WTC11 (cell line): Measurements from ENCODE around the gene TMEM63B. TPM values are rescaled to one million over a fixed set of nuclear protein-coding genes. Genes with fewer than 3 reads are reported as not detected.
"Not testable (repeated sequence)": the region's sequence is repeated elsewhere in the genome, so short reads cannot be mapped to it uniquely, and the experiment has no call there.

Experiments used
- ATAC-seq: fragments of 200-7000 bp; cut with Tn5 transposase; 2 replicates; pipeline ENCODE4 v1.10.0; 2021; ENCODE audit warnings: mild to moderate bottlenecking, moderate library complexity
- CTCF ChIA-PET: fragments of 300-600 bp; sonication (Branson Sonifier 250); formaldehyde crosslinking; loops from one replicate; lab custom pipeline; 2021; ENCODE audit warnings: antibody characterized with exemption; lab: Charles Lee
- POLR2A ChIA-PET: fragments of 350-600 bp; sonication (Branson Sonifier 250); formaldehyde crosslinking; loops from one replicate; lab custom pipeline; 2021; ENCODE audit warnings: antibody characterized with exemption; lab: Charles Lee
- DNase-seq: peaks from one replicate; pipeline ENCODE4 v3.0.0; 2021; ENCODE audit warnings: low spot score
- H3K27ac Mint-ChIP-seq: 2 replicates; pipeline ENCODE4 v1.8.0; 2021; ENCODE audit warnings: mixed read lengths
- H3K27me3 Mint-ChIP-seq: 2 replicates; pipeline ENCODE4 v1.8.0; 2021; ENCODE audit warnings: low read depth, mild to moderate bottlenecking, moderate library complexity, mixed read lengths
- H3K36me3 Mint-ChIP-seq: 2 replicates; pipeline ENCODE4 v1.8.0; 2021; ENCODE audit warnings: mixed read lengths
- H3K4me1 Mint-ChIP-seq: 2 replicates; pipeline ENCODE4 v1.8.0; 2022; ENCODE audit warnings: mixed read lengths
- H3K4me3 Mint-ChIP-seq: 2 replicates; pipeline ENCODE4 v1.8.0; 2021; ENCODE audit warnings: mild to moderate bottlenecking, moderate library complexity, mixed read lengths
- H3K9me3 Mint-ChIP-seq: 2 replicates; pipeline ENCODE4 v1.8.0; 2021; ENCODE audit warnings: mixed read lengths
- CREM ChIP-seq: sonication (generic); formaldehyde crosslinking; IDR thresholded peaks from 2 replicates; pipeline ENCODE4 v1.8.1; 2022; ENCODE audit warnings: mild to moderate bottlenecking, missing genetic modification reagents, moderate library complexity
- FOXK1 ChIP-seq: sonication (generic); formaldehyde crosslinking; IDR thresholded peaks from 2 replicates; pipeline ENCODE4 v1.8.0; 2022; ENCODE audit warnings: mild to moderate bottlenecking, moderate library complexity, missing genetic modification reagents
- FOXP1 ChIP-seq: sonication (generic); formaldehyde crosslinking; IDR thresholded peaks from 2 replicates; pipeline ENCODE4 v1.8.0; 2022; ENCODE audit warnings: missing genetic modification reagents, mild to moderate bottlenecking, moderate library complexity, borderline replicate concordance
- GABPB1 ChIP-seq: sonication (generic); formaldehyde crosslinking; IDR thresholded peaks from 2 replicates; pipeline ENCODE4 v1.8.1; 2023; ENCODE audit warnings: mild to moderate bottlenecking, missing genetic modification reagents
- NFATC4 ChIP-seq: fragments of 250-450 bp; sonication (Bioruptor Pico); IDR thresholded peaks from 2 replicates; pipeline ENCODE4 v1.9.0; 2021; ENCODE audit warnings: mild to moderate bottlenecking
- NFE2L1 ChIP-seq: sonication (generic); formaldehyde crosslinking; IDR thresholded peaks from 2 replicates; pipeline ENCODE4 v1.8.1; 2023; ENCODE audit warnings: missing genetic modification reagents
- NFYB ChIP-seq: sonication (generic); formaldehyde crosslinking; conservative IDR thresholded peaks from 2 replicates; pipeline ENCODE4 v1.8.0; 2022; ENCODE audit warnings: low read depth, missing genetic modification reagents
- RORB ChIP-seq: fragments of 250-450 bp; sonication (Bioruptor Pico); IDR thresholded peaks from 2 replicates; pipeline ENCODE4 v1.9.0; 2021; ENCODE audit warnings: mild to moderate bottlenecking
- TCF7 ChIP-seq: sonication (generic); formaldehyde crosslinking; IDR thresholded peaks from 2 replicates; pipeline ENCODE4 v1.8.0; 2022; ENCODE audit warnings: mild to moderate bottlenecking, low read depth, missing genetic modification reagents, moderate library complexity
- TEAD1 ChIP-seq: sonication (generic); formaldehyde crosslinking; IDR thresholded peaks from 2 replicates; pipeline ENCODE4 v1.8.0; 2022; ENCODE audit warnings: mild to moderate bottlenecking, missing genetic modification reagents
- ZBTB21 ChIP-seq: sonication (generic); formaldehyde crosslinking; IDR thresholded peaks from 2 replicates; pipeline ENCODE4 v1.8.1; 2023; ENCODE audit warnings: mild to moderate bottlenecking, missing genetic modification reagents, borderline replicate concordance
- ZNF671 ChIP-seq: fragments of 250-450 bp; sonication (Bioruptor Pico); IDR thresholded peaks from 2 replicates; pipeline ENCODE4 v1.8.0; 2021; ENCODE audit warnings: mild to moderate bottlenecking
- total RNA-seq: library from RNA; stranded (reverse); gene quantifications from 3 replicates; pipeline ENCODE4 v1.2.3, GENCODE V29; 2021
- TF ChIP-seq, protein P1 (sequence below): sonication (generic); formaldehyde crosslinking; IDR thresholded peaks from 2 replicates; pipeline ENCODE4 v1.8.0; 2022; ENCODE audit warnings: mild to moderate bottlenecking, missing genetic modification reagents
- TF ChIP-seq, protein P2 (sequence below): sonication (generic); formaldehyde crosslinking; IDR thresholded peaks from 2 replicates; pipeline ENCODE4 v1.8.1; 2022; ENCODE audit warnings: missing genetic modification reagents, borderline replicate concordance
- TF ChIP-seq, protein P3 (sequence below): sonication (generic); formaldehyde crosslinking; IDR thresholded peaks from 2 replicates; pipeline ENCODE4 v1.8.0; 2022; ENCODE audit warnings: missing genetic modification reagents
- TF ChIP-seq, protein P4 (sequence below): sonication (generic); formaldehyde crosslinking; IDR thresholded peaks from 2 replicates; pipeline ENCODE4 v1.8.1; 2023; ENCODE audit warnings: mild to moderate bottlenecking, missing genetic modification reagents, moderate library complexity

The TMEM63B gene
- total RNA-seq, 1 experiment from 2014 or later, result 72.8 TPM

DNA sequence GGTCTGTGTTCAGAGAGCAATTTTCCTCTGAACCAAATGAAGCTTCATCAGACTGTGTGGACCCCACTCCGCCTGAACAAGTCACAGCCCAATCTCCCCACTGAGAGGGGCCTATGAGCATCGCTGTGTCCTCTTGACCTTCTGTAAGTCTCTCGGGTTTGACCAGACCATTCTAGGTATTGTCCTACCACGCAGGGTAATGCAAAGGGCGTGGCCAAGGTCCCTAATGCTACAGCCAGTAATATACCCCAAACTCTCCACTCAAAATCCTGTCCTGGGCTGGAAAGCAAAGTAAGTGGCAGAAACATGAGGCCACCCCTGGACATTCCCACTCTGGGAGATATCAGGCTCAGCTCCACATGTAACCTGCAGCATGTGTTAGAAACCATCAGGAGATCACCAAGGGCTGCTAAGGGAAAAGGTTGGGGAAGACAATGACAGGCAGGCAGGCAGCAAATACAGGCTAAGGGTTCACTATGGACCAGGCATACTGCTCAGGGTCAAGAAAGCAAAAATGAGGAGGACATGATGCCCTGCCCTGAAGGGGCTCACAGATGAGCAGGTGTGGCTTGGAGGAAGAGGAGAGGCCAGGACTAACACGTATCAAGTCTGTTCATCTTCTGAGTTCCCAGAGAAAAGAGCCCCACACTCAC lies 33.5 kb upstream of the TMEM63B start:
- ATAC-seq (no peak), DNase-seq (no peak)
- H3K9me3 Mint-ChIP-seq, result no peaks in the 10 kb centered on the region
- H3K4me3 Mint-ChIP-seq, result no peak overlapping the region
- no peaks in the 10 kb centered on the region for H3K4me1 Mint-ChIP-seq
- no peaks in the 10 kb centered on the region for H3K27me3 Mint-ChIP-seq
- TF ChIP-seq NFE2L1 (no peak), ZBTB21 (CRISPR knock-in tag) (no peak), NFATC4 (CRISPR knock-in tag) (no peak), RORB (CRISPR knock-in tag) (no peak), FOXK1 (CRISPR knock-in tag) (no peak), TEAD1 (CRISPR knock-in tag) (no peak), FOXP1 (no peak)
- TF ChIP-seq, protein P1, sequence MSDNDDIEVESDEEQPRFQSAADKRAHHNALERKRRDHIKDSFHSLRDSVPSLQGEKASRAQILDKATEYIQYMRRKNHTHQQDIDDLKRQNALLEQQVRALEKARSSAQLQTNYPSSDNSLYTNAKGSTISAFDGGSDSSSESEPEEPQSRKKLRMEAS (CRISPR knock-in tag), result no peak
- TF ChIP-seq, protein P2, sequence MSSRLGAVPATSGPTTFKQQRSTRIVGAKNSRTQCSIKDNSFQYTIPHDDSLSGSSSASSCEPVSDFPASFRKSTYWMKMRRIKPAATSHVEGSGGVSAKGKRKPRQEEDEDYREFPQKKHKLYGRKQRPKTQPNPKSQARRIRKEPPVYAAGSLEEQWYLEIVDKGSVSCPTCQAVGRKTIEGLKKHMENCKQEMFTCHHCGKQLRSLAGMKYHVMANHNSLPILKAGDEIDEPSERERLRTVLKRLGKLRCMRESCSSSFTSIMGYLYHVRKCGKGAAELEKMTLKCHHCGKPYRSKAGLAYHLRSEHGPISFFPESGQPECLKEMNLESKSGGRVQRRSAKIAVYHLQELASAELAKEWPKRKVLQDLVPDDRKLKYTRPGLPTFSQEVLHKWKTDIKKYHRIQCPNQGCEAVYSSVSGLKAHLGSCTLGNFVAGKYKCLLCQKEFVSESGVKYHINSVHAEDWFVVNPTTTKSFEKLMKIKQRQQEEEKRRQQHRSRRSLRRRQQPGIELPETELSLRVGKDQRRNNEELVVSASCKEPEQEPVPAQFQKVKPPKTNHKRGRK, result no peak
- TF ChIP-seq, protein P3, sequence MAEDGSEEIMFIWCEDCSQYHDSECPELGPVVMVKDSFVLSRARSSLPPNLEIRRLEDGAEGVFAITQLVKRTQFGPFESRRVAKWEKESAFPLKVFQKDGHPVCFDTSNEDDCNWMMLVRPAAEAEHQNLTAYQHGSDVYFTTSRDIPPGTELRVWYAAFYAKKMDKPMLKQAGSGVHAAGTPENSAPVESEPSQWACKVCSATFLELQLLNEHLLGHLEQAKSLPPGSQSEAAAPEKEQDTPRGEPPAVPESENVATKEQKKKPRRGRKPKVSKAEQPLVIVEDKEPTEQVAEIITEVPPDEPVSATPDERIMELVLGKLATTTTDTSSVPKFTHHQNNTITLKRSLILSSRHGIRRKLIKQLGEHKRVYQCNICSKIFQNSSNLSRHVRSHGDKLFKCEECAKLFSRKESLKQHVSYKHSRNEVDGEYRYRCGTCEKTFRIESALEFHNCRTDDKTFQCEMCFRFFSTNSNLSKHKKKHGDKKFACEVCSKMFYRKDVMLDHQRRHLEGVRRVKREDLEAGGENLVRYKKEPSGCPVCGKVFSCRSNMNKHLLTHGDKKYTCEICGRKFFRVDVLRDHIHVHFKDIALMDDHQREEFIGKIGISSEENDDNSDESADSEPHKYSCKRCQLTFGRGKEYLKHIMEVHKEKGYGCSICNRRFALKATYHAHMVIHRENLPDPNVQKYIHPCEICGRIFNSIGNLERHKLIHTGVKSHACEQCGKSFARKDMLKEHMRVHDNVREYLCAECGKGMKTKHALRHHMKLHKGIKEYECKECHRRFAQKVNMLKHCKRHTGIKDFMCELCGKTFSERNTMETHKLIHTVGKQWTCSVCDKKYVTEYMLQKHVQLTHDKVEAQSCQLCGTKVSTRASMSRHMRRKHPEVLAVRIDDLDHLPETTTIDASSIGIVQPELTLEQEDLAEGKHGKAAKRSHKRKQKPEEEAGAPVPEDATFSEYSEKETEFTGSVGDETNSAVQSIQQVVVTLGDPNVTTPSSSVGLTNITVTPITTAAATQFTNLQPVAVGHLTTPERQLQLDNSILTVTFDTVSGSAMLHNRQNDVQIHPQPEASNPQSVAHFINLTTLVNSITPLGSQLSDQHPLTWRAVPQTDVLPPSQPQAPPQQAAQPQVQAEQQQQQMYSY (CRISPR knock-in tag), result no peak
- TF ChIP-seq, all 79 proteins: peak for 0
- CTCF ChIA-PET, result interaction anchor here (0.6 to 3.7 kb wide), 4 partner anchors 15 to 307 kb away, joined by 3 to 12 read pairs (median 4); no protein-coding TSS in a partner anchor
- peaks cover 4% of the 10 kb centered on the region; the same call in 1 of the 2 replicates for H3K36me3 Mint-ChIP-seq
- POLR2A ChIA-PET, result interaction anchor here (0.7 kb wide), 1 partner anchor 601 kb away, joined by 4 read pairs; no protein-coding TSS in a partner anchor
- no peak overlapping the region for H3K27ac Mint-ChIP-seq

DNA sequence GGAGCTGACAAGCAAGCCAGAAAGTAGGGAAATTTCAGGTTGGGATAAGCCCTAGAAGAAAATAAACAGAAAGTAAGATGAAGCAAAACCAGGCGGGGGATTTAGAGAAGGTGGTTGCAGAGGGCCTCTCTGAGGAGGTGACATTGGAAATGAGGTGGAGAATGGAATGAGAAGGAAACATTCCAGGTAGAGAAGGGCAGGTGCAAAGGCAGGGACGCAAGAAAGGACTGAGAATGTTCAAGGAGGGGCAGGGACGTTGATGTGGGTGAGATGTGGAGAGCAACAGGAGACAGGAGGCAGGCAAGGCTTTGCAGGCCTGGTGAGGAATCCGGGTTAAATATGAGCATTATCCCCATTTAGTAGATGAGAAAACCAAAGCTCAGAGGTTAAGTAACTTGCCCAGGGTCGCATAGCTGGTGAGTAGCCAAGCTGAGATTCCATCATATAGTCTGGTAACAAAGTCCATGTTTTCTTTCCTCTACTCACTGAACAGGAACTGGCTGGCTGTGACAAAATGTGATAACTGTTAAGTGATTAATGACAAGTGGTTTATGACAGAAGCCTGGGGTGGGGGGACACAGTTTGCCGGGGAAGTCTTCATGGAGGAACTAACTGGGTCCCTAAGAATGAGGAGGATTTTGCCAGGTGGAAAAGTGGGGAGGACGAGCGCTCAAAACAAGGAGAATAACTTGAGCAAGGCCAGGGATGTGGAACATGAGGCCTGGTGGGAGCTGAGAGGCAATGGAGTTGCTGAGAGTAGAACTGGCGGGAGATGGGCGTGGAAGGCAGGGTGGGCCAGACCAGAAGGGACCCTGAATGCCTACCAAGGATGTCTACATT lies 32.7 kb upstream of the TMEM63B start:
- ATAC-seq (no peak), DNase-seq (no peak)
- Mint-ChIP-seq H3K9me3 (no peaks in the 10 kb centered on the region), H3K27me3 (no peaks in the 10 kb centered on the region), H3K36me3 (peaks cover 9% of the 10 kb centered on the region; the same call in 1 of the 2 replicates), H3K4me1 (no peaks in the 10 kb centered on the region), H3K4me3 (no peak overlapping the region), H3K27ac (no peak overlapping the region; the same call in 1 of the 2 replicates)
- TF ChIP-seq GABPB1 (CRISPR knock-in tag) (peak; percentile 60; the same call in 1 of the 2 replicates), ZNF671 (no peak), NFYB (CRISPR knock-in tag) (no peak), TCF7 (CRISPR knock-in tag) (no peak), CREM (no peak)
- TF ChIP-seq, protein P4, sequence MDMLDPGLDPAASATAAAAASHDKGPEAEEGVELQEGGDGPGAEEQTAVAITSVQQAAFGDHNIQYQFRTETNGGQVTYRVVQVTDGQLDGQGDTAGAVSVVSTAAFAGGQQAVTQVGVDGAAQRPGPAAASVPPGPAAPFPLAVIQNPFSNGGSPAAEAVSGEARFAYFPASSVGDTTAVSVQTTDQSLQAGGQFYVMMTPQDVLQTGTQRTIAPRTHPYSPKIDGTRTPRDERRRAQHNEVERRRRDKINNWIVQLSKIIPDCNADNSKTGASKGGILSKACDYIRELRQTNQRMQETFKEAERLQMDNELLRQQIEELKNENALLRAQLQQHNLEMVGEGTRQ (CRISPR knock-in tag), result no peak
- POLR2A ChIA-PET, result no interaction called here
- CTCF ChIA-PET, result interaction anchor here (0.8 to 2.5 kb wide), 6 partner anchors 16 to 308 kb away, joined by 3 to 18 read pairs (median 3); no protein-coding TSS in a partner anchor

DNA sequence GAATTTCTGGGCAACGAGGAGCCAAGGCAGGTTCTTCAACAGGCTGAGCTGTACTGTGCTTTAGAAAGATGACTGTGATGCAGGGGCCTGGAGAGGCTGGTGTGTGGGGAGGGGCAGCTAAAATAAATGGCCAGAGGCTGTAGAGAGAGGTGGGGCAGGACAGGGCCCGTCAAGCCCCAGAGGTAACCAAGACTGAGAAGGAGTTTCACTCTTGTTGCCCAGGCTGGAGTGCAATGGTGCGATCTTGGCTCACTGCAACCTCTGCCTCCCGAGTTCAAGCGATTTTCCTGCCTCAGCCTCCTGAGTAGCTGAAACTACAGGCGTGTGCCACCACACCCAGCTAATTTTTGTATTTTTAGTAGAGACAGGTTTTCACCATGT lies 32.1 kb upstream of the TMEM63B start:
- H3K4me1 Mint-ChIP-seq, H3K27ac Mint-ChIP-seq, H3K4me3 Mint-ChIP-seq, ATAC-seq, DNase-seq, H3K9me3 Mint-ChIP-seq, POLR2A ChIA-PET, H3K27me3 Mint-ChIP-seq: not testable (repeated sequence)
- peaks cover 10% of the 10 kb centered on the region; the same call in 1 of the 2 replicates for H3K36me3 Mint-ChIP-seq
- CTCF ChIA-PET, result interaction anchor here (0.6 to 2.5 kb wide), 8 partner anchors 16 to 309 kb away, joined by 3 to 18 read pairs (median 3); no protein-coding TSS in a partner anchor
